ENCODE results near the gene APEX2.

- TF ChIP-seq POLR2AphosphoS5 (IDR thresholded peaks at IDR 0.05) (no peak), CTCF (IDR thresholded peaks at IDR 0.05; ENCODE audit: poor library complexity, severe bottlenecking) (no peak), EZH2 (IDR thresholded peaks at IDR 0.05; ENCODE audit: borderline replicate concordance, insufficient read depth, low read length, poor library complexity, severe bottlenecking) (no peak), SMC3 (conservative IDR thresholded peaks at IDR 0.05; ENCODE audit: poor library complexity) (no peak)
These were observed 14.7 kb downstream of the APEX2 start for GRCh38 chrX:55014897-55015299.
